ENCODE results near the gene ATP6V0C.

ATP6V0C gene

DNA sequence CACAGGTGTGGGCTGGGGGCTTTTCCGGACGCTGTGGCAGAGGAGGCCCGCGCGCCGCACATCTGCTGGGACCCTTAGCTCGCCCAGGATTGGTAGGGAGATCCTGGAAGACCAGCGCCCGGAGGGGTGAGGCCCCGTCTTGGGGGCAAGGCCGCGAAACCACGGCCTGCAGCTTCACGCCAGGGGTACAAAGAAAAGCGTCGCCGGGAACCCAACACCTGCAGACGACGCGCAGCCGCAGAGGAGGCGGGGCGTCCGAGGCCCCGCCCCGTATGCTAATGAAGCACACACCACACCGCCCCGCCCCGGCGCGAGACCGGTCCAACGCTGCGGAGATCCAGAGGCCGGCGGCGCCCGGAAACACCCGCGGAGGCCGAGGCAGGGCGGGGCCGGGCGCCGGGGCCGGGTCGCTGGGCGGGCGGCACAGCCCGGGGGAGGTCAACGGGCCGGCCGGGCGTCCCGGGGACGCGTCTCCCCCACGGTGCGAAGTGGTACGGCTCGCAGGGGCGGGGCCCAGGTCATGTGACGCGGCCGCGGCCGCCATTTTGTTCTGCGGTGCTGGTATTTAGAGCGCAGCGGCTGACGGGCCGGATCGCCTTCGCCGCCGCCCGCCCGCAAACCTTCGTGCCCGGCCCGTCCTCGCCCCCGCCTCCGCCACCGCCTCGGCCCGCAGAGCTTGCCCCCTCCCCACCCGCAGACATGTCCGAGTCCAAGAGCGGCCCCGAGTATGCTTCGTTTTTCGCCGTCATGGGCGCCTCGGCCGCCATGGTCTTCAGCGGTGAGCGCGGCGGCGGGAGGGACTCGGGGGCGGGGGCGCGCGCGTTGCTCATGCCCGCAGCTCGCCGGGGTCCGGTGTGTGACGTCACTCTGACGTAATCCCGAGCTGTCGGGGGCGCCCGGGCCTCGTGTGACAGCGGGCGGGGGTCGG is at the start of gene ATP6V0C:
Gene ATP6V0C, plus strand, starts transcription at position 548 of the 928 bp plus-strand sequence. Its CDS starts 152 bp downstream, at position 700.
- peak; percentile 63 for DNase-seq (ENCODE audit: low read depth)

DNA sequence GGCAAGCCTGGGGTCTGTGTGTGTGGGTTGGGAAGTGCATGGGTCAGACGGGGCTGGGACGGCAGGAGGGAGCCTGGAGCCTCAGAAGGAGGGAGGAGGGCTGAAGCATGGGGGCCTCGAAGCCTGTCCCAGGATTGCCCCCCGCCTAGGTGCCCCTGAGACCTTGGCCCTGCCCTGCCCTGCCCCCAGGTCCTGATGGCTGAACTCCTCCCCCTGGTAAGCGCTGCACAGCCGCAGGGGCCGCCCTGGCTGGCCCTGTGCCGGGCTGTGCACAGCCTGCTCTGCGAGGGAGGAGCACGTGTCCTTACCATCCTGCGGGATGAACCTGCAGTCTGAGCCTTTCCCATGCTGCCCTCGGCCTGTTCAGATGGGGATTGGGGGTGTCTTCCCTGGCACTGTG is 49.4 kb upstream of the ATP6V0C start:
- no peak for DNase-seq (ENCODE audit: low read depth)

DNA sequence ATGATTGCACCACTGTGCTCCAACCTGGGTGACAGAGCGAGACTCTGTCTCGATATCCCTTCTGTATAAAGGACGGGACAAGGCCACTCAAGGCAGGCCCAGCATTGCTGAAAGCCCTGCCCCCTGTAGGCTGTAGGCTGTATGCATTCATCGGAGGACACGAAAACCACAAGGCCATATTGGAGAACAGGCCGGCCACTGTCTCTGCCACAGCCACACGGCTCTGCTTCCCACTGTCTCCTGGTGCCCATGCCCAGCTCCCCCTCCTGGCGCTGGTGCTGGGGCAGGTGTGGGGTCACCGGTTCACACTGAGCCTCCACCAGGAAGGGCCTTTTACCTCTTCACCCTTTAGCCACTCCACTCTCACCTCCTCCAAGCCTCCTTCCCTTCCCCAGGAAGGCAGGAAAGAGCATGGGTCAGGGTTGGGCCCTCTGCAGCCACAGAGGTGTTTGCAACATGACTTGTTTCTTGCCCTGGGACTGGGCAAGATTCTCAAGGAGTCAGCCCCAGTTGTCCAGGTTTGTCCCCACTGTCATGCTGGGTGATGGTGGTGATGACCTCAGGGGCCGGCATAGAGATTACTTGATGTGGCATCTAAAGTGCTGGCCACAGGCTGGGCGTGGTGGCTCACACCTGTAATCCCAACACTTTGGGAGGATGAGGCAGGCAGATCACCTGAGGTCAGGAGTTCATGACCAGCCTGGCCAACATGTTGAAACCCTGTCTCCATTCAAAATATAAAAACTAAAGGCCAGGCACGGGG is 47.9 kb upstream of the ATP6V0C start:
- no peak for DNase-seq (ENCODE audit: low read depth)

DNA sequence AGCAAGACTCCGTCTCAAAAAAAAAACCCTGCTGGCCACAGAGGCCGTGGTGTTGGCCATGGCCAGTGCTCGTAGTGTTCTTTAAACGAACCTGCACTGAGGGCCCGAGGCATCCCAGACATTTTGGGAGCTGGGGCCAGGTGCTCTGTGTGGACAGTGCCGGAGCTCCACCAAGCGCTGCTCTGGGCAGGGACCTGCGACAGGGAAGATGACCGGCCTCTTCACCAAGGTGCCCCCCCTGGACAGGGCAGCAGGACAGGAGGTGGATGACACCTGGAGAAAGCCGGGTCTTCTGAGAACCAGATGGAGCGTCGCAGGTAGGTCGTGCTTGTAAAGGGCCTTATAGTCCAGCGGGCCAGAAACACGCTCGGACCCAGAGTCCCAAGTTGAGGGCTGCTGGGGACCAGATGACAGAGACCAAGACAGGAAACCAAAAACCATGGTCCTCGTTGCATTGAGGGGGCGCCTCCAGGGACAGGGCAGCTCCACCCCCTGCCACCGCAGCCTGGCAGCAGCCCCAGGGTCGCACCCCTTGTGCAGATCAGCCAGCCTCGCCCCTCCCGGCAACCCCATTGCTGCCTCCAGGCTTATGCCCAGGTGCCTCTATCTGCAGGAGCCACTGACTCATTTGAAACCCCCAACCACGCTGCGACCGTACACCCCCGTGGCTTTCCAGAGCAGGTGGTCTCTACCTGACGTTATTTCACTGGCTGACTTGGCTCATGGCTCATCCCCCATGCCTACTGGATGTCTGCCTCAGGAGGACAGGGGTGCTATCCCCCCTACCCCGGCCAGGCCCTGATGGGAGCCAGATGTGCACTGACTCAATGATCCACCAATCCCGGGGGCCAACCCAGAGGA is 46.9 kb upstream of the ATP6V0C start:
- no peak for DNase-seq (ENCODE audit: low read depth)

DNA sequence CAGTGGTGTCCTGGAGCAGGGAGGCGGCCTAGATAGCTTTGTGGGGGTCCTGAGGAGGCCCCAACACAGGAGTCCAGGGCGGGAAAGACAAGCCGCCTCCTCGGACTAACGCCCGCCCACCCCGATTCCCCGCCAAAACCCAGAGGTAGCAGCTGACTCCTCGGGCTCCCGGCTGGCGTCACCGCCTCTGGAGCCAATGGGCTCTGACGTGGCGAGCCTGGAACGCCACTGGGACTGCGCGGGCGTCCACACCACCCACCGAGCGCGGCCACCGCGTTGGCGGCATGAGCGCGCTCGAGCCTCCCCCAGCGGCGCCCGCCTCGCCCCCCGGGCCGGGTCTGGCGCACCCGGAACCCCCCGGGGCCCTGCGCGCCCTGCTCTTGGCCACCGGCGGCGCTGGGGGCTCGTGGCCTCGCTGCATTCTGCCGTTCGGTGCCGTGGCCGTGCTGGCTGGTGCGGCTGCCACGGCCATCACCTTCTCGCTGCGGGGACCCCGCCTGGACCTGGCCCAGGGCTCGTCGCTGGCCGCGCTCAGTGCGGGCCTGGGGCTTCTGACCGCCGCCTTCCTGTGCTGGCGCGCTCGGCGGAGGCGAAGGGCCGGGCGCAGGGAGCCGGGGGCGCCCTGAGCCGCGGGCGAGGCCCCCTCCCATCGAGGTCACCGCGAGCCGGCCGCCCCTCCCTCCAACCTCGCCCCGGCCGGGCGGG is 46.1 kb upstream of the ATP6V0C start:
- peak; percentile 63 for DNase-seq (ENCODE audit: low read depth)

DNA sequence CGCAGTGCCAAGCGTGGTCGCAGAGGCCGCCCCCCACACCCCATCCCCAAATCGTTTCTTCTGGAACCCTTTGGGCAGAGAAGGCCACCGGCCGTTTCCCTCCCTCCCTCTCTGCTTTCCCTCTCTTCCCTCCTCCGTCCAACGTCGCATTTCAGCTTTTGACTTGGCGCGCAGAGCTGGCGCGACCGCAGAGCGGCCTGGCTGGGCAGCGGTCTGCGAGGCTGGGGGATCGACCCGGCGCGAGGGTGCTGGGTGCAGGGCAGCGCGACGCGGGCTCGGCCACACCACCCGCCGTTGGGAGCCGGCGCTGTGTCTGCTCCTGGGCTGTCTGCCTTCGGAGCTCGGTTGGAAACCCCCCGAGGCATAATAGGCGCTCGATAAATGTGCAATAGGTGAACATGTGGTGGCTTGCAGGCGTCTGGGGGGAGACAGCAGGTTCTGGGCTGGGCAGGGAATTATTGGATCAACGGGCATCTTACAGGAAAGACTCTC is 45.5 kb upstream of the ATP6V0C start:
- DNase-seq (ENCODE audit: low read depth): no peak

GRCh38 chr16:2468725-2469398 is 44.9 kb upstream of the ATP6V0C start:
- no peak for DNase-seq (ENCODE audit: low read depth)

DNA sequence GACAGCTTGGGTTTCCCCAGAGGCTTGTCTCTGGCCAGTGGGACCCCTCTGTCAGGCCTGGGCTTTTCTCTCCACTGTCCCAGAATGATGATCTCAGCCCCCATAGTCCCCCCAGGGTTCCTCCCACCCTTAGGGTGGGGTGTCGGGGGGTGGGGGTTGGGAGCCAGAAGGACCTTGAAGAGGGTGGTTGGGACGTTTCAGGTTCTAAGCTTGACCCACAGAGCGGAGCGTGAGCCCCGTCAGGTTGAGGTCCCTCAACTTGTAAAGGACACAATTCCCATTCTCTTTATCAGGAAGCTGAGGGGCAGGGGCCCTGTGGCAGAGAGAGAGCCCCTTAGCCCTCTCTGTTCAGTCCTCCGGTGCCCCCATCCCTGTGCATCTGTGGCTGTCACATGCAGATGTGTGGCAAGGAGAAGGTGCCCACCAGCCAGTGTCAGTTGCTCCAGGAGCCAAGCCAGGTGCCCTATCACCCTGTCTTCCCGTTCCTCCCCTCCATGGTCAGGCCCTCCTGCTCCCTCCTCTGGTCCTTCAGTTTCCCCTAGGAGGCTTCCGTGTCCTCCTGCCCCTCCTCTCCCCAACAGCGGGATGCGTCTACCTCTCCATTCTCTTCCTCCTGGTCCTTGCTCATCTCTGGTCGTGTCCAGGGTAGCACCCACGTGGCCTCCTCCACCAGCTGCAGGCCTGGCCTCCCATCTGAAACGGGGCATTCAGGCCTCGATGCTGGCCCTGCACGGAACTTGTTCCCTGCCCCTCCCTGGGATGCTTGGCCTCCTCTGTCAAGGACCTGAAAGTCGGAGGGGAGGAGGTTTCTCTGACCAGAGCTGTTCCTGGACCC is 44.1 kb upstream of the ATP6V0C start:
- no peak for DNase-seq (ENCODE audit: low read depth)

DNA sequence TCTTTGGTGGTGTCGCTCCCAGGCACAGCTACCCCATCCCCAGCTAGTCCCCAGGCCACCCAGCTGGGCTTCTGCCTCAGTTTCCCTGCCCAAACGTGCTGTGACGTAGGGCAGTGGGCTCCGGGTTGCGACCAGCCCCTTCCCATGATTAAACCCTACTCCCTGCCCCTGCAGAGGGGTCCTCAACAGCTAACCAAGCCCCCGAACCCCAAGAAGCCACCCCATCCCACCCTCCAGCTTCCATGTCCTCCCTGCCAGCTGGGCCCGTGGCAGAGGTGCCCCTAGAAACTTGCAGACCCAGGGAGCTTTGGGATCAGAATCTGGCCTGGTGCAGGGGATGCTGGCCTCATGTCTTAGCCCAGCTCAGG is 43.5 kb upstream of the ATP6V0C start:
- no peak for DNase-seq (ENCODE audit: low read depth)

DNA sequence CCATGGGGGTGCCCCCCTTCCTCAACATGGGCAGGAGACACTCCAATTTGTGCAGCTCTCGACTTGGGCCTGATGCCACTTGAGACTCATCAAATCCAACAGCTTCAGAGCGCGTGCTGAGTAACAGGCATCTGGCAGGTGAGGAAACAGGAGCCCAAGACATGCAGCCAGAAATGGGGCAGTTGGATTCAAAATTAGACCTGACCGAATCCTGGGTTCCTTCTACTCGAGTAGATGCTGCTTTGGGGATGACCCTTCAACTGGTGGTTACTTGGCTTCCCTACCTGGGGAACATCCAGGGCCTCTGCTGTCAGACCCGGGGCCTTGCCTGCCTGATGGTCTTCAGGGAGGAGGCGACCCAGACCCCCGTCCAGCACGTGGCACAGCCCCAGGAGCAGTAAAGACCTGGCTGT is 43.1 kb upstream of the ATP6V0C start:
- DNase-seq (ENCODE audit: low read depth): no peak

DNA sequence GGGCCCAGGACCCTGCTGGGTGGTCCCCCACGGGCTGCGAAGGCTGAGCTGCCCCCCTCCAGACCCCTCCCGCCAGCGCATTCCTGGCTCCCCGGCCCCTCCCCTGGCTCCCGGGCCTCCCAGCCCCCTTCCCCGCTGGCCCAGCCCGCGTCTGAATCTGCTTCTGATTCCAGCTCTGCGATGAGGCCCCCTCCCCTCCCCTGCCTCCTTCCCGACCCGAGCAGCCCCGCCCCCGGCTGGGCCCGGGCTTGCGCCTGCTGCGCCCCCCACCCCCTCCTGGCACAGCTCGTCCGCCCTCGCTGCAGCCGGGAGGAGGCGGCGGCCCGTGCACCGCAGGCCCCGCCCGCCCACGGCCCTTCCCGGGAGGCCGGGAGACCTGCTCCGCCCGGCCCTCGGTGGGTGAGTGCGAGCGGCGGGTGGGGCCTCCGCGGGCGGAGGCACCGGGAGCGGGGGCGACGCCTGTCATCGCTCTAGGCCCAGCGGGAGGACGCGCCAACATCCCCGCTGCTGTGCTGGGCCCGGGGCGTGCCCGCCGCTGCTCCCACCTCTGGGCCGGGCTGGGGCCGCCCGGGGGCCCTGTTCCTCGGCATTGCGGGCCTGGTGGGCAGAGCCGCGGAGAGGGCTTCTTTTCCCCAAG is 42.6 kb upstream of the ATP6V0C start, which contains the start of gene NTN3:
Gene NTN3, plus strand, starts transcription at position 282 of the 637 bp plus-strand sequence. CDS start 405 bp downstream, outside the sequence.
- DNase-seq (ENCODE audit: low read depth): no peak

- no peak for DNase-seq (ENCODE audit: low read depth)
These were observed 41.9 kb upstream of the ATP6V0C start for GRCh38 chr16:2471653-2472487.

DNA sequence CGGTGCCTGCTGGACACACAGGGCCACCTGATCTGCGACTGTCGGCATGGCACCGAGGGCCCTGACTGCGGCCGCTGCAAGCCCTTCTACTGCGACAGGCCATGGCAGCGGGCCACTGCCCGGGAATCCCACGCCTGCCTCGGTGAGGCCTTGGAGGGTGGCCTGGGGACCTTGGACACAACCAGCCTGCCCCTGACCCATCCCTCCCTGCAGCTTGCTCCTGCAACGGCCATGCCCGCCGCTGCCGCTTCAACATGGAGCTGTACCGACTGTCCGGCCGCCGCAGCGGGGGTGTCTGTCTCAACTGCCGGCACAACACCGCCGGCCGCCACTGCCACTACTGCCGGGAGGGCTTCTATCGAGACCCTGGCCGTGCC is 41.3 kb upstream of the ATP6V0C start:
- DNase-seq (ENCODE audit: low read depth): no peak

DNA sequence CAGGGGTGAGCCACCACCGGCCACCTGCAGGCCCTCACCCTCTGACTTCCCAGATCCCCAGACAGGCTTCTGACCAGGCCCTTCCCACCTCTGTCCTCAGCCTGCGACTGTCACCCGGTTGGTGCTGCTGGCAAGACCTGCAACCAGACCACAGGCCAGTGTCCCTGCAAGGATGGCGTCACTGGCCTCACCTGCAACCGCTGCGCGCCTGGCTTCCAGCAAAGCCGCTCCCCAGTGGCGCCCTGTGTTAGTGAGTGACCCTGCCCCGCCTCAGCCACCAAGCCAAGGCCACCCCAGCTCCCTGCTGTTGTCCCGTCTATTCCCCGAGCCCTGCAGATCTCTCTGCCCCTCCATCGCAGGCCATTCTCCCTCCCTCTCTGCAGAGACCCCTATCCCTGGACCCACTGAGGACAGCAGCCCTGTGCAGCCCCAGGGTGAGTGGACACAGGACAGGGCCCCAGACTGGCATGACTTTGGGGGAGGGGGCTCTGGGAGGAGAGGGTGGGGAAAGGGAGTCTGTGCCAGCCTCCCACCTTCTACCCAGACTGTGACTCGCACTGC is 40.8 kb upstream of the ATP6V0C start:
- no peak for DNase-seq (ENCODE audit: low read depth)

DNA sequence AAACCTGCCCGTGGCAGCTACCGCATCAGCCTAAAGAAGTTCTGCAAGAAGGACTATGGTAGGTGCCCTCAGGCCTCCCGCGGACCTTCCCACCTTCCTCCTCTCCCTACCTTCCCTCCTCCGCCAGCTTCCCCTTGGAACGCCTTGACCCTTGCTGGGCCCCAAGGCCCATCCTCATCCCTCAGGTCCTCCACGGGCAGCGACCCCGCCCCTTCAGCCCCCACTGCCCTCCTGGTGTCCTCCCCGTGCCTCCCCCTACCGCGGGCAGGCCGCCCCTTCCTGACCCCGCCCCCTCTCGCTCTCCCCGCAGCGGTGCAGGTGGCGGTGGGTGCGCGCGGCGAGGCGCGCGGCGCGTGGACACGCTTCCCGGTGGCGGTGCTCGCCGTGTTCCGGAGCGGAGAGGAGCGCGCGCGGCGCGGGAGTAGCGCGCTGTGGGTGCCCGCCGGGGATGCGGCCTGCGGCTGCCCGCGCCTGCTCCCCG is 40.3 kb upstream of the ATP6V0C start:
- DNase-seq (ENCODE audit: low read depth): no peak

- no peak for DNase-seq (ENCODE audit: low read depth)
These were observed 39.5 kb upstream of the ATP6V0C start for GRCh38 chr16:2473999-2474876.

DNA sequence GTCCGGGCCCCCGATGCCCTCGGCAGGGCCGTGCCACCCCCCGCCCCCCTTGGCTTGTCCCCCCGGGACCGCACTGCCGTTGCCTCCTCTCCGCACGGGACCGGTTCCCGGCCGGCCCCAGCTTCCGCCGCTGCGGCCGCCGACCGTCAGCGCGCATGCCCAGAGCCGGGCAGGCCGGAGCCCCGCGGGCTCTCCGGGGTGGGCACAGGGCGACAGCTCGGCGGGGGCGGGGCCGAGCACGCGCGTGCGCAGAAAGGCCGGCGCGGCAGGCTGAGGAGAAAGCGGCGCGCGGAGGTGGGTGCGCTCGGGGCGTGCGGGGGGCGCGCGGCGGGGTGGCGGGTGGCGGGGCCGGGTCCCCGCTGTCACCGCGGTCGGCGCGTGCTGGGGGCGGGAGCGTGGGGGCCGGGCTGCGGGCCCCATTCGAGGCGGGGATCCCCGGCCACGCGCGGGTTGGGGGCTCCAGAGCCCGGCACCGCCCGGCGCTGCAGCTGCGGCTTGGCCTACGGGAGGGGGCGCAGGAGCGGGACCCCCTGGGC is 38.8 kb upstream of the ATP6V0C start, which contains the start of gene TBC1D24:
Gene TBC1D24, plus strand, starts transcription at position 251 of the 536 bp plus-strand sequence. CDS start 21,022 bp downstream, outside the sequence.
- DNase-seq (ENCODE audit: low read depth): peak; percentile 63

Measured in stromal cell of bone marrow (primary cell).